ENCODE data around the gene SHISA9. TPM values are rescaled to one million over a fixed set of nuclear protein-coding genes. Genes with fewer than 3 reads are reported as not detected.

The SHISA9 gene
- total RNA-seq, 1 donor from 2014 or later = 96.6 TPM

DNA sequence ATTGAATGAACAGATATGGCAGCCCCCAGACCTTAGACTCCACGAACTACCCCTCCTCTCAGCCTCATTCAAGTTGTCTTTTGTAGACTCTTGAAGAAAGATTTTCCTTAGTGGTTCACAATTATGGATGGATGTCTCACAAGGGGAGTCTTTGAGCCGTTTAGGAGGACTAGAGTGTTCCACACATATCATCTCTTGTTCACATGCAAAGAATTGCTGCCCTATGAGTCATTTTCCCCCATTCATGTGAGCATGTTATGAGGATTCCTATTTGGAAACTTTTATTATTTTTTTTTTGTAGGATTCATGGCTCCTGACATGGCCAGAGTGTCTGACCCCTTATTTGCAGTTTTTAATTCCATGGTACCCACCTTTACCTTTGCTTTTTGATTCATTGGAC is 237.1 kb downstream of the SHISA9 start:
- H3K4me3 Mint-ChIP-seq (ENCODE audit: unreplicated experiment) = no peak overlapping the region
- H3K27me3 Mint-ChIP-seq (ENCODE audit: unreplicated experiment) = no peaks in the 10 kb centered on the region
- H3K36me3 Mint-ChIP-seq (ENCODE audit: unreplicated experiment) = peaks cover 6% of the 10 kb centered on the region
- TF ChIP-seq, protein P1, sequence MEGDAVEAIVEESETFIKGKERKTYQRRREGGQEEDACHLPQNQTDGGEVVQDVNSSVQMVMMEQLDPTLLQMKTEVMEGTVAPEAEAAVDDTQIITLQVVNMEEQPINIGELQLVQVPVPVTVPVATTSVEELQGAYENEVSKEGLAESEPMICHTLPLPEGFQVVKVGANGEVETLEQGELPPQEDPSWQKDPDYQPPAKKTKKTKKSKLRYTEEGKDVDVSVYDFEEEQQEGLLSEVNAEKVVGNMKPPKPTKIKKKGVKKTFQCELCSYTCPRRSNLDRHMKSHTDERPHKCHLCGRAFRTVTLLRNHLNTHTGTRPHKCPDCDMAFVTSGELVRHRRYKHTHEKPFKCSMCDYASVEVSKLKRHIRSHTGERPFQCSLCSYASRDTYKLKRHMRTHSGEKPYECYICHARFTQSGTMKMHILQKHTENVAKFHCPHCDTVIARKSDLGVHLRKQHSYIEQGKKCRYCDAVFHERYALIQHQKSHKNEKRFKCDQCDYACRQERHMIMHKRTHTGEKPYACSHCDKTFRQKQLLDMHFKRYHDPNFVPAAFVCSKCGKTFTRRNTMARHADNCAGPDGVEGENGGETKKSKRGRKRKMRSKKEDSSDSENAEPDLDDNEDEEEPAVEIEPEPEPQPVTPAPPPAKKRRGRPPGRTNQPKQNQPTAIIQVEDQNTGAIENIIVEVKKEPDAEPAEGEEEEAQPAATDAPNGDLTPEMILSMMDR (IDR thresholded peaks at IDR 0.05; ENCODE audit: partially characterized antibody, unreplicated experiment) = no peak
- H3K4me1 Mint-ChIP-seq (ENCODE audit: low read depth, unreplicated experiment) = peaks cover 5% of the 10 kb centered on the region
- no peaks in the 10 kb centered on the region for H3K9me3 Mint-ChIP-seq (ENCODE audit: unreplicated experiment)
- H3K27ac Mint-ChIP-seq (ENCODE audit: unreplicated experiment) = no peak overlapping the region
- DNase-seq = no peak

DNA sequence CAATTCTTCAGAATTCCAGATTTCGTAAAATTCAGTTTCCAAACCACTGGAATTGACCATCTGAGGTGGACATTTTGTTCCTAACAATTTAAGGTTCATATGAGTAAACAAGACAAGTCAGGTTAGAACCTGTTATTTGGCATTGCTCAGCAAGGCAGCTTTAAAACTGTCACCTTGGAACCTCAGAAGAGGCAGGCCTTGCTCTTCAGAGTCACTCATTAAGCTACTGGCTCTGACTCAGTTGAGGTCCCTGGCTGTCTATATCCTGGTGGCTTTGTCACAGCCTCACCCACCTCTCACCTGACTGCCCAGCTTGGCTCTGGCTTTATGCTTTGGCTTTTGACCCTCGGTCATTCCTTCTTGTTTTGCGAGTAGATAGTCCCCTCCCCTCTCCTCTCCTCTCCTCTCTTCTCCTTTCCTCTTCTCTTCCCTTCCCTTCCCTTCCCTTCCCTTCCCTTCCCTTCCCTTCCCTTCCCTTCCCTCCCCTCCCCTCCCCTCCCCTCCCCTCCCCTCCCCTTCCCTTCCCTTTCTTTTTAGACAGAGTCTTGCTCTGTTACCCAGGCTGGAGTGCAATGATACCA is 238.4 kb downstream of the SHISA9 start:
- H3K4me3 Mint-ChIP-seq (ENCODE audit: unreplicated experiment) = no peak overlapping the region
- H3K36me3 Mint-ChIP-seq (ENCODE audit: unreplicated experiment) = peaks cover 6% of the 10 kb centered on the region
- H3K4me1 Mint-ChIP-seq (ENCODE audit: low read depth, unreplicated experiment) = peaks cover 5% of the 10 kb centered on the region
- H3K27ac Mint-ChIP-seq (ENCODE audit: unreplicated experiment) = no peak overlapping the region
- H3K9me3 Mint-ChIP-seq (ENCODE audit: unreplicated experiment) = no peaks in the 10 kb centered on the region
- DNase-seq = no peak
- TF ChIP-seq, protein P1 (IDR thresholded peaks at IDR 0.05; ENCODE audit: partially characterized antibody, unreplicated experiment) = no peak
- H3K27me3 Mint-ChIP-seq (ENCODE audit: unreplicated experiment) = no peaks in the 10 kb centered on the region

DNA sequence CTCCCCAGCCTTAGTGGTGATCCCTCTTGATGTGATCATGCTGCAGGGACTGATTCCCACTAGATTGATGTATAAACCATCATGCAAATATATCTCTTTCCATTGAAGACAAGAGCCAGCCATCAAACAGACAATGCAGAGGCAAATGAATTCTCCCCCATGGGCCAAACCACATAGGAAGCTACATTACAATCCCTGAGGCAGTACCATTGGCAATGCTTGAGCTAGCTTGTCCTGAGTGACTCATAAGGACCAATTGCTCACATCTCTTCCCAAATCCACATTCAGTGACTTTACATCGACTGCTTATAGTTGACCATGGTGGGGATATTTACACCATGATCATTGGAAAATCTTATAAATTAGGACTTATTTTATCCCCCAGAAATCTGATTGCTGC is 242.2 kb downstream of the SHISA9 start:
- H3K36me3 Mint-ChIP-seq (ENCODE audit: unreplicated experiment) = no peaks in the 10 kb centered on the region
- H3K4me3 Mint-ChIP-seq (ENCODE audit: unreplicated experiment) = no peak overlapping the region
- no peaks in the 10 kb centered on the region for H3K9me3 Mint-ChIP-seq (ENCODE audit: unreplicated experiment)
- peaks cover 5% of the 10 kb centered on the region for H3K4me1 Mint-ChIP-seq (ENCODE audit: low read depth, unreplicated experiment)
- TF ChIP-seq, protein P1 (IDR thresholded peaks at IDR 0.05; ENCODE audit: partially characterized antibody, unreplicated experiment) = no peak
- DNase-seq = no peak
- H3K27ac Mint-ChIP-seq (ENCODE audit: unreplicated experiment) = no peak overlapping the region
- H3K27me3 Mint-ChIP-seq (ENCODE audit: unreplicated experiment) = no peaks in the 10 kb centered on the region

DNA sequence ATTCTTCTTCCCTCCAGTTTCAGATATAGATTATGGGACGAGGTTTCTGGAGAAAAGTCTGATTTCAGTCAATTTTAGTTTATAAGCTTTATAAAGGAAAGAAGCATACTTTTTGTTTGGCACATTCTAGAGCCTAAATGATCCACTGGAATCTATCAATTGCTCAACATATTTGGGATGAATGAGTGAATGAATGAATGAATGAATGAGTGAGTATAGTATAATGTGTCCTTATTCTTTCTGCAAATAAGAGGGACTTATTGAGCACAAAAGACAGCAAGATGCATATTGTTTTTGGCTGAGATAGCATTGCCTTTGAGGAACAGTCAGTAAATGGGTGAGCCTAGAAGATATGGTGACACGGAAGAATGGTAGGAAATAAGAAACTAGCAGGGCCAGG is 245.4 kb downstream of the SHISA9 start:
- Mint-ChIP-seq H3K9me3 (ENCODE audit: unreplicated experiment) (no peaks in the 10 kb centered on the region), H3K27ac (ENCODE audit: unreplicated experiment) (no peak overlapping the region), H3K4me1 (ENCODE audit: low read depth, unreplicated experiment) (peaks cover 5% of the 10 kb centered on the region), H3K4me3 (ENCODE audit: unreplicated experiment) (no peak overlapping the region), H3K36me3 (ENCODE audit: unreplicated experiment) (no peaks in the 10 kb centered on the region), H3K27me3 (ENCODE audit: unreplicated experiment) (no peaks in the 10 kb centered on the region)
- TF ChIP-seq, protein P1 (IDR thresholded peaks at IDR 0.05; ENCODE audit: partially characterized antibody, unreplicated experiment) = no peak
- no peak for DNase-seq

DNA sequence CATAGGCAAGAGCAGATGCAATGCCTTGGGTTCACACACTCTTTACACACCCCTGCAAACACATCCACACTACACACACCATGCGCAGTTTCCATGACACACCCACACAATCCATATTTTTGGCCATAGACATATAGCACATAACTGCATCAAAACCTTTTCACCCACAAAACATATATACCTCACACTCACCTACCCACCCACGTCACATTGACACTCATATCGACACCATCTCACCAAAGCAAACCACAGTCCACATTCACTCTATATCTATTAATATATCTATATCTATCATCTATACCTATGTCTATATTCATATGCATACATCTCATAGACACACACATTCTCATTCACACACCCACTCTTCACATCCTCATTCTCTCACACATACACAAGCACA is 246.9 kb downstream of the SHISA9 start:
- TF ChIP-seq, protein P1 (IDR thresholded peaks at IDR 0.05; ENCODE audit: partially characterized antibody, unreplicated experiment) = no peak
- no peak overlapping the region for H3K27ac Mint-ChIP-seq (ENCODE audit: unreplicated experiment)
- peaks cover 11% of the 10 kb centered on the region for H3K4me1 Mint-ChIP-seq (ENCODE audit: low read depth, unreplicated experiment)
- no peaks in the 10 kb centered on the region for H3K27me3 Mint-ChIP-seq (ENCODE audit: unreplicated experiment)
- peaks cover 2% of the 10 kb centered on the region for H3K9me3 Mint-ChIP-seq (ENCODE audit: unreplicated experiment)
- no peak overlapping the region for H3K4me3 Mint-ChIP-seq (ENCODE audit: unreplicated experiment)
- no peaks in the 10 kb centered on the region for H3K36me3 Mint-ChIP-seq (ENCODE audit: unreplicated experiment)
- no peak for DNase-seq

All from glutamatergic neuron (in vitro differentiated cells).